ENCODE results near the gene HEATR3.

Gene HEATR3

GRCh38 chr16:50058091-50058771 lies 7.5 kb upstream of the HEATR3 start:
- DNase-seq (ENCODE audit: low read depth in 2 of 2, low spot score in 1 of 2) = no peak

- DNase-seq (ENCODE audit: low read depth in 2 of 2, low spot score in 1 of 2) = no peak
Observed at GRCh38 chr16:50059111-50059510, 6.7 kb upstream of the HEATR3 start.

GRCh38 chr16:50059669-50060068 lies 6.1 kb upstream of the HEATR3 start:
- no peak for DNase-seq (ENCODE audit: low read depth in 2 of 2, low spot score in 1 of 2)

GRCh38 chr16:50061326-50061725 lies 4.4 kb upstream of the HEATR3 start:
- DNase-seq (ENCODE audit: low read depth in 2 of 2, low spot score in 1 of 2) = no peak

GRCh38 chr16:50065241-50065623 lies 538 bp upstream of the HEATR3 start:
- DNase-seq (ENCODE audit: low read depth in 2 of 2, low spot score in 1 of 2) = no peak

- DNase-seq (ENCODE audit: low read depth in 2 of 2, low spot score in 1 of 2) = no peak
Observed at GRCh38 chr16:50066482-50067289, 916 bp downstream of the HEATR3 start.

- no peak for DNase-seq (ENCODE audit: low read depth in 2 of 2, low spot score in 1 of 2)
Observed at GRCh38 chr16:50067290-50067853, 1.6 kb downstream of the HEATR3 start.

- DNase-seq (ENCODE audit: low read depth in 2 of 2, low spot score in 1 of 2) = no peak
Observed at GRCh38 chr16:50068550-50068949, 2.8 kb downstream of the HEATR3 start.

GRCh38 chr16:50069060-50069459 lies 3.3 kb downstream of the HEATR3 start:
- no peak for DNase-seq (ENCODE audit: low read depth in 2 of 2, low spot score in 1 of 2)

- DNase-seq (ENCODE audit: low read depth in 2 of 2, low spot score in 1 of 2) = no peak
Observed at GRCh38 chr16:50071075-50071671, 5.4 kb downstream of the HEATR3 start.

GRCh38 chr16:50072730-50073129 lies 7.0 kb downstream of the HEATR3 start:
- DNase-seq (ENCODE audit: low read depth in 2 of 2, low spot score in 1 of 2) = no peak

- no peak for DNase-seq (ENCODE audit: low read depth in 2 of 2, low spot score in 1 of 2)
Observed at GRCh38 chr16:50079397-50080140, 13.8 kb downstream of the HEATR3 start.

- no peak for DNase-seq (ENCODE audit: low read depth in 2 of 2, low spot score in 1 of 2)
Observed at GRCh38 chr16:50081428-50082018, 15.8 kb downstream of the HEATR3 start.

GRCh38 chr16:50083996-50084395 lies 18.2 kb downstream of the HEATR3 start:
- no peak for DNase-seq (ENCODE audit: low read depth in 2 of 2, low spot score in 1 of 2)

- no peak for DNase-seq (ENCODE audit: low read depth in 2 of 2, low spot score in 1 of 2)
Observed at GRCh38 chr16:50086176-50086575, 20.4 kb downstream of the HEATR3 start.

- no peak for DNase-seq (ENCODE audit: low read depth in 2 of 2, low spot score in 1 of 2)
Observed at GRCh38 chr16:50088302-50088701, 22.5 kb downstream of the HEATR3 start.

- DNase-seq (ENCODE audit: low read depth in 2 of 2, low spot score in 1 of 2) = no peak
Observed at GRCh38 chr16:50092891-50093290, 27.1 kb downstream of the HEATR3 start.

GRCh38 chr16:50093607-50094539 lies 28.1 kb downstream of the HEATR3 start:
- DNase-seq (ENCODE audit: low read depth in 2 of 2, low spot score in 1 of 2) = no peak

GRCh38 chr16:50096791-50097190 lies 31.0 kb downstream of the HEATR3 start:
- DNase-seq (ENCODE audit: low read depth in 2 of 2, low spot score in 1 of 2) = no peak
